Mucosa of stomach (tissue), 1 donor: ENCODE data around the gene DLG3.

Experiments used
- H3K27me3 ChIP-seq: one replicate; pipeline ENCODE4 v1.7.0; 2013; ENCODE audit warnings: mild to moderate bottlenecking, low read length; ENCODE audit not compliant: control insufficient read depth, insufficient read depth
- H3K36me3 ChIP-seq: one replicate; pipeline ENCODE4 v1.7.0; 2013; ENCODE audit warnings: low read length; ENCODE audit not compliant: control insufficient read depth, insufficient read depth
- H3K4me1 ChIP-seq: one replicate; pipeline ENCODE4 v1.7.0; 2013; ENCODE audit warnings: mild to moderate bottlenecking, low read length; ENCODE audit not compliant: control insufficient read depth, insufficient read depth
- H3K4me3 ChIP-seq: one replicate; pipeline ENCODE4 v1.7.0; 2013; ENCODE audit warnings: low read length
- H3K9ac ChIP-seq: one replicate; pipeline ENCODE4 v1.7.0; 2013; ENCODE audit warnings: mild to moderate bottlenecking, low read length, moderate library complexity
- H3K9me3 ChIP-seq: one replicate; pipeline ENCODE4 v1.7.0; 2013; ENCODE audit warnings: mild to moderate bottlenecking, low read length, moderate library complexity; ENCODE audit not compliant: control insufficient read depth
- donor health status: Pancreatic carcinoma.

Gene DLG3

DNA sequence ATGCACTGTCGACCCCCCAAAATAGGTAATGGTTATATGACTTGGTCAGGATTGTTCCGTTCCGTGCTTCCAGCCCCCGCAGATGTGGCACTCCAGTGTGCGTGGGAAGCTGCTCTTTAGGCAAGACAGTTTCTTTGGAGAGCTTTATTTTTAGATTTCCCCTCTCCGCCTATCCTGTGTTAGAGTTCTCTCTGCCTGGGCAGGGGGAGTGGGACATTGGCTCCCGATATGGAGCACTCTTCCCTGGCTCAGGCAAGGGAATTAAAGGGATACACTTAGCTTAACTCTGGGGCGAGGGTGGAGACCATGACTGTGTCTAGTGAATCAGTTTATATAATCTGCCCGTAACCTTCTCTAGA lies 36.0 kb downstream of the DLG3 start:
- no peak overlapping the region for H3K4me3 ChIP-seq
- H3K9ac ChIP-seq = peak overlapping the region; percentile 2
- H3K27me3 ChIP-seq = no peaks in the 10 kb centered on the region
- H3K9me3 ChIP-seq = no peaks in the 10 kb centered on the region
- peaks cover 54% of the 10 kb centered on the region for H3K4me1 ChIP-seq
- H3K36me3 ChIP-seq = no peaks in the 10 kb centered on the region

DNA sequence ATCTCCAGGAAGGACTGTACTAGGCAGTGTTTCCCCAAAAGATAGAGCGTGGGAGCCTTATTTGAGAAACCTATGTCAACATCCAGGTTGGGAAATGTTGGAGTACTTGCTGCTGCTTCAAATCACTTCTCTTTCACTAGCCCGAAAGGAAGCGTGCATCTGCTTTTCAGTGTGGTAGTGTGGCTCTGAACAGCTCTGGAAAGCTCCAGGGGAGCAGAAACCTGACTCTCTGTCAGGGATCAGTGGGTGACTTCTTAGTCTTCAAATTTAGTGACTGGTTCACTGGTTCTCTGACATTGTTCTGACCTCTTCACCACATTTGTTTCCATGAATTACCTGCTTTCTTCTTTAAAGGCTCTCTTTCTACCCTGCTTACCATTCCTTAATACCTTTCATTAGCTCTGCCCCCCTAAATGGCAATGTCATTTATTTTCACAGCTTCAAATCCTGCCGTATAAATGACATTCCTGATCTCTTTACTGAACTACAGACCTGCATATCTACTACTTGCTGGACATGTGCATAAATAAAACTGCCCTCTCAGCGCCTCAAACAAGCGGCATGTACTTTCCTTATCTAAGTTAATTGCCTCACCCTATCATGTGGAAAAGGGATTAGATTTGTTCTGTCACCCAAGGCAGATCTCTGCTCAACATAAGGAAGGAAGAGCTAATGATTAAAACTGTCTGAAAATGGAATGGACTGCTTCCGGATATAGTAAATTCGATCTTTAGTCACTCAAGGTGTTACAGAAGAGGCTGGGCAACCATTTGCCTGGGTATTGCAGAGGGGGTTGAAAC lies 37.0 kb downstream of the DLG3 start:
- peaks cover 50% of the 10 kb centered on the region for H3K4me1 ChIP-seq
- peak overlapping the region; percentile 47 for H3K9ac ChIP-seq
- no peaks in the 10 kb centered on the region for H3K27me3 ChIP-seq
- no peaks in the 10 kb centered on the region for H3K36me3 ChIP-seq
- H3K9me3 ChIP-seq = no peaks in the 10 kb centered on the region
- no peak overlapping the region for H3K4me3 ChIP-seq

DNA sequence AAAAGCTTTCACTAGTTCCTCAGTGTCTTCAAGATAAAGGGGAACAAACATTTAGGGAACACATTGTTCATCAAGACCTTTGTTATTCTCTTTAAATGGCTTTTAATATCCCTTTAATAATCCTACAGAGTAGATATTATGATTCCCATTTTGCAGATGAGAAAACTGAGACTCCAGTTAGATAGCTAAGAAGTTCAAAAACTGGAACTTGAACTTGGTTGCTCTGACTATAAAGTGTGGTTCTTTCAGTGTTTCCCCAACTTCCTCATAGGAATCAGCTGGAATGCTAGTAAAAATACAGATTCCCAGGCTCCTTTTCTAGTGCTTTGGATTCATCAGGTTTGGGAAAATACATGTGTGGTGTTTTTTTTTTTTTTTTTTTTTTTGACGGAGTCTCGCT lies 37.7 kb downstream of the DLG3 start:
- Histone ChIP-seq H3K4me3 (no peak overlapping the region), H3K9ac (peak overlapping the region; percentile 47), H3K27me3 (no peaks in the 10 kb centered on the region), H3K4me1 (peaks cover 43% of the 10 kb centered on the region), H3K9me3 (no peaks in the 10 kb centered on the region), H3K36me3 (no peaks in the 10 kb centered on the region)

DNA sequence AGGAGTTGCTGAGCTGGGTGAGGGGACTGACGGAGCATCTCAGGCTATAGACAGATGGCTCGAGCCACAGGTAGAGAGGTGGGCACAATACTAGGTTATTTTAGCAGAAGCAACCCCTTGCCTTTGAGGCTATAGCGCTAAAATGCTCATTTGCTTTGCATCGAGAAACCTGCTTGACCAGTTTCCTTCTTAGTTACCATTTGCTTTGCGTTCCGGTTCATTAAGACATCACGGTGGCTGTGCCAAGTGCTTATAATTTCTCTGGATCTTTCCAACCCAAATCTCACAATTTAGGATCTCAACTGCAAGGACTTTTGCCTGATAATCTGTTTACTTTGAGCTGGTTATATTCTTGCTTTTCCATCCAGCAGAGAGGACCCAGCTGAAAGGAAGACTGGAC lies 40.8 kb downstream of the DLG3 start:
- H3K4me3 ChIP-seq = no peak overlapping the region
- H3K4me1 ChIP-seq = peaks cover 24% of the 10 kb centered on the region
- no peaks in the 10 kb centered on the region for H3K9me3 ChIP-seq
- no peak overlapping the region for H3K9ac ChIP-seq
- H3K27me3 ChIP-seq = no peaks in the 10 kb centered on the region
- no peaks in the 10 kb centered on the region for H3K36me3 ChIP-seq

DNA sequence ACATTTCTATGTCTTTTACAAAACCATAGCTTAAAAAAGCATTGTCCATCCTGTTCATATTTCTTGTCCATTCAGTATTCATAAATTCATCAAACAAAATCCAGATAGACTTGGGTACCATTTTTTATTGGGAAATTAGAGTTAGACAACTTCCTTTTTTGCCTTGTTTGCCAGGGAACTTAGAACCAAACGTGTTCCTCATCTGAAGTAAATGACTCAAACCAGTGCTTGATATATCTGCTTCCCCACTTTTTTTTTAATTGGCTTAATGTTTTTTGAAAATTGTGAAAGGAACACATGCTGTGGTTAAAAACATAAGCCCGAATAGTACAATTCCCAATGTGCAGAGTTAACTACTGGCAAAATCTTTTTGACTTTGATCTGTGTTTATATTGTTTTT lies 44.2 kb downstream of the DLG3 start:
- Histone ChIP-seq H3K9me3 (no peaks in the 10 kb centered on the region), H3K4me3 (no peak overlapping the region), H3K4me1 (peaks cover 6% of the 10 kb centered on the region), H3K36me3 (no peaks in the 10 kb centered on the region), H3K9ac (no peak overlapping the region), H3K27me3 (no peaks in the 10 kb centered on the region)

DNA sequence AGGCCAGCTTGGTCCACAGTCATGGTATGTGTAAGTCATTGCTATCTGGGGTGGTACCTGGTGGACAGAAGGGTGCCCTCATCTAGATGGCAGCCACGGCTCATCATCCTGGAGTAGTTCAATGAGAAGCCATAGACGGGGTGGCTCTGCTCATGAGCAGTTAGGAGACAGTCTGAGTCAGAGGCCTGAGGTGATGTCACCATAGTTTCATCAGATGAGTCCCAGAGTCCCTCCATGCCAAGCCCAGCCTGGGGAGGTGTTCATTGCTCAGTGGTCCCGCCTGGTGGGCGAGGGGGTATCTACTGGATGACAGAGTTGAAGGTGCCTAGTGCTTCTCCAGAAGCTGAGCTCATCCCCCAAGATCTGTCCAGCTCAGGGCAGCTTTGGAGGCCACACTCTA lies 49.8 kb downstream of the DLG3 start:
- Histone ChIP-seq H3K4me1 (peaks cover 5% of the 10 kb centered on the region), H3K4me3 (no peak overlapping the region), H3K27me3 (no peaks in the 10 kb centered on the region), H3K9ac (no peak overlapping the region), H3K9me3 (no peaks in the 10 kb centered on the region), H3K36me3 (no peaks in the 10 kb centered on the region)

DNA sequence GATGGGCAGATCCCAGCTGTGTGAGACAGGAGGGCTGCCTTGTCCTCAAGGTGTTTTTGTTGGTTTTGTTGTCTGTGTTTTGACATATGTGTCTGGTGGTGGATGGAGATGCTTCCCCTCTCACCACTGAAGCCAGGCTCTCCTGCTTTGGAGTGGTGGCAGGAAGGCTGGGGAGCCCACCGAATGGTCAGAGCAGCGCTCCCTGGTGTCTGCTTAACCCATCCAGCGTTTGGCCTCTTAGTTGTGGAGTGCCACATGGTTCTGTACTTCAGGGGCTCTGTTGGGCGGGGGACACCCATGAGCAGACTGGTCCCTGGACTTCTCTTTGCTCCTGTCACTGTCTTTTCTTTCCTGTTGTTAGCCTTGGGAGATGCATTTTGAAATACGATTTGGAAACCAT lies 51.9 kb downstream of the DLG3 start:
- Histone ChIP-seq H3K4me1 (peaks cover 5% of the 10 kb centered on the region), H3K4me3 (no peak overlapping the region), H3K27me3 (no peaks in the 10 kb centered on the region), H3K9ac (no peak overlapping the region), H3K9me3 (no peaks in the 10 kb centered on the region), H3K36me3 (no peaks in the 10 kb centered on the region)

DNA sequence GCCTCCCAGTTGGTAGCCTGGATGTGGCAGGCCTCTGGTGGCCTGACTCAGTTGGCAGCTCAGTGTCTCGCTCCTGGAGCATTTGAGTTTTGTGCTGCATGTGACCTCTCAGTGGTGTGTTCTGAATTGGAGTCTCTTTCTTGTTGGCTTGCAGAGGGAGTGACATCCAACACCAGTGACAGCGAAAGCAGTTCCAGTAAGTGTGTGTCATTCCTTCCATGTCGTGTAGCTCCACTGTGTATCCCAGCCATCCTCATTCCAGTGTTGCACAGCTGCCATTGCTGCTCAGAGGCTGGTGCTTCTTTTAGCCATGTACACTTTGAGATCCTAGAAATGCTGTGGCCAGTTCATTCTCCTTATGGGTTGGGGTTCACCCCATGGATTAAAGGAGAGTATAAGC lies 52.4 kb downstream of the DLG3 start:
- H3K4me1 ChIP-seq = peaks cover 5% of the 10 kb centered on the region
- H3K9ac ChIP-seq = no peak overlapping the region
- no peaks in the 10 kb centered on the region for H3K36me3 ChIP-seq

DNA sequence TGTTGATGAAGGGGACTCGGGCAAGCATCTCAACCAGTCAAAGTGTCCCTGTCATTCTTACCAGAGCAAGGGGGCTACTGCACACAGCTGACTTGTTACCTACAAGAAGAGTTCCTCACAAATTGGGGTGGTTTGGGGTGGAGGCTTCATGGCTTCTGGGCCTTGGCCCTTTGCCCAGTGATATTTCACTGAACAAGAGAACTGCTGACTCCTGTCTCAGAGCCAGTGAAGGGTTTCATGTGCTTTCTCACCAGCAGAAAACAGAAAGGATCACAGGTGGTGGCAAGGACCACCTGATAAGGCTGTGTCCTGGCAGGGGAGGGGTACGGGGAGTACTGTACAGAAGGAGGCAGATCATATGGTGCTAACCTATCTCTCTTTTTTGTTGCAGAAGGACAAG lies 53.5 kb downstream of the DLG3 start:
- Histone ChIP-seq H3K4me3 (no peak overlapping the region), H3K9ac (no peak overlapping the region), H3K27me3 (no peaks in the 10 kb centered on the region), H3K9me3 (no peaks in the 10 kb centered on the region), H3K36me3 (no peaks in the 10 kb centered on the region), H3K4me1 (peaks cover 5% of the 10 kb centered on the region)

More for the DNA sequence above, 52.4 kb downstream of the DLG3 start:
- no peaks in the 10 kb centered on the region for H3K27me3 ChIP-seq
- H3K4me3 ChIP-seq = no peak overlapping the region
- no peaks in the 10 kb centered on the region for H3K9me3 ChIP-seq

DNA sequence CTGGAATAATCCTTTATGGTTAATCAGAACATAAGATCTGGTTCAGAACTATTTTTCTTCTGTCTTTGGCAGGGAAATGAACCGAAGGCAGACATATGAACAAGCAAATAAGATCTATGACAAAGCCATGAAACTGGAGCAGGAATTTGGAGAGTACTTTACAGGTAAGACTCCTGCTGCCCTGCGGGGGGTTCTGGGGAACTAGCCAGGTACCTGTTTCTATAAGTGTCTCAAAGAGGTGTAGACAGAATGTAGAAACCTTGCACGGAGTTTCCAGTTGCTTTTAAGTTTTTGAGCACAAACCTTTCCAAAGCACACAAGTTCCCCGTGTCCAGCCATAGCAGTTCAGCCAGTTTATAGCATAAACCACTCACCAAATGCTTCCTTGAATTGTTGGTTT lies 56.2 kb downstream of the DLG3 start:
- H3K4me3 ChIP-seq = no peak overlapping the region
- no peaks in the 10 kb centered on the region for H3K4me1 ChIP-seq
- no peak overlapping the region for H3K9ac ChIP-seq
- no peaks in the 10 kb centered on the region for H3K9me3 ChIP-seq
- H3K36me3 ChIP-seq = no peaks in the 10 kb centered on the region
- no peaks in the 10 kb centered on the region for H3K27me3 ChIP-seq

DNA sequence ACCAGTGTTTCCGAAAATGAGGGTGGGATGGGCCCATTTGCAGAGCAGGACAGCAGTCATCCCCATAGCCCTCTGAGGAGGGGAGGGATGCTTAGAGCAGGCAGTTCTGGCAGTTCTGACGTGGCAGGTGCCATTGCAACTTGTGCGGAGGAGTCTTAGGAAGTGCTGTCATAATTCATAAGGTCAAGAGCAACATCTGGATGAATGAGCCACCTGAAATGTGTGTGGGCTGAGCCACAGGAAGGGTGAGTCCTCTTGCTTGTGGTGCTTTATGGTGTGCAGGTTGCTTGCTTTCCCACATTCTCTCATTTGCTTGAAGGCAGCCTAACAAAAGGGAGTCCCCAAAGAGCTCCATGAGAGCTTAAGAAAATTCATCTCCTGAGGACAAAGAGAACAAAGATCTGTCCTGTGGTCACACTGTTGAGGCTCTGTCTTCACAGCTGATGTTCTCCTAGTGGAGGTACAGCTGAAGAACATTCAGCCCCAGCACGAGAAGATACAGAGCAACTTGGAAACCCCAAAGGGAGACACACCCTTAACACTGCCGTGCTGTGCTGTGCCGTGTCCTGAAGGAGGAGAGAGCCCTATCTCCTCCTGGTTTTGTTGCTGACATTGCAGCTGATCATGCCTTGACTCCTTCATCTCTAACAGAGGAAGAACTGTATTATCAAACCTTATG lies 60.3 kb downstream of the DLG3 start:
- no peaks in the 10 kb centered on the region for H3K27me3 ChIP-seq
- no peaks in the 10 kb centered on the region for H3K36me3 ChIP-seq
- peaks cover 11% of the 10 kb centered on the region for H3K4me1 ChIP-seq
- no peak overlapping the region for H3K9ac ChIP-seq
- H3K4me3 ChIP-seq = no peak overlapping the region
- no peaks in the 10 kb centered on the region for H3K9me3 ChIP-seq

DNA sequence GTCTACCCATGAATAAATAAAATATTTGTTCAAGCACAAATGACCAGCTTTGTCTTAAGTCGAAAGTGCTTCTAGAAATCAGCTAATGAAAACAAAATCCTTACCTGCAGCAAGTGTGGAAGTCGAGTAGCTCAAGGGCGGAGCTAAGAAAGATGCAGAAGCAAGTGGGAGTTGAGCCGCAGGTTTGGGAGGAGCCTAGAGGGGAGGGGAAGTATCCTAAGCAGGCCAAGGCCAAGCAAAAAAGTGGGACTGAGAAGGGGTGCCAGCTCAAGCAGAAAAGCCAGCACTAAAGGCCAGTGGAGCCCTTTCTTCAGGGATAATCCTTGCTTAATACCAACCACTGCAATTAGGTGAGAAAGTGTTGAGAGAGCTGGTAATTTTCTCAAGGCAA lies 60.8 kb downstream of the DLG3 start:
- no peaks in the 10 kb centered on the region for H3K27me3 ChIP-seq
- H3K9me3 ChIP-seq = no peaks in the 10 kb centered on the region
- peaks cover 11% of the 10 kb centered on the region for H3K4me1 ChIP-seq
- H3K4me3 ChIP-seq = no peak overlapping the region
- no peak overlapping the region for H3K9ac ChIP-seq
- no peaks in the 10 kb centered on the region for H3K36me3 ChIP-seq
